Endodermal cell (in vitro differentiated cells): ENCODE data around the gene FUT4. TPM values are rescaled to one million over a fixed set of nuclear protein-coding genes. Genes with fewer than 3 reads are reported as not detected.

Experiments used
- DNase-seq: peaks from one replicate; pipeline ENCODE4 v3.0.0-alpha.2; 2017
- H3K27ac ChIP-seq: 2 replicates; pipeline ENCODE4 v1.5.1; 2013; ENCODE audit warnings: mild to moderate bottlenecking, low read depth, low read length, moderate library complexity
- H3K27me3 ChIP-seq: 2 replicates; pipeline ENCODE4 v1.6.1; 2013; ENCODE audit warnings: mild to moderate bottlenecking, low read length, moderate library complexity; ENCODE audit not compliant: insufficient read depth, control insufficient read depth, poor library complexity, severe bottlenecking
- H3K36me3 ChIP-seq: 2 replicates; pipeline ENCODE4 v1.7.0; 2013; ENCODE audit warnings: mild to moderate bottlenecking, low read length, moderate library complexity; ENCODE audit not compliant: control insufficient read depth, insufficient read depth
- H3K4me1 ChIP-seq: one replicate; pipeline ENCODE4 v1.7.0; 2013; ENCODE audit warnings: low read length; ENCODE audit not compliant: control insufficient read depth, insufficient read depth
- H3K4me3 ChIP-seq: 2 replicates; pipeline ENCODE4 v1.5.1; 2013; ENCODE audit warnings: mild to moderate bottlenecking, low read length, moderate library complexity
- H3K9ac ChIP-seq: 2 replicates; pipeline ENCODE4 v1.6.1; 2013; ENCODE audit warnings: mild to moderate bottlenecking, low read length, moderate library complexity; ENCODE audit not compliant: poor library complexity, severe bottlenecking; ENCODE audit errors: extremely low read depth
- H3K9me3 ChIP-seq: 2 replicates; pipeline ENCODE4 v1.6.1; 2013; ENCODE audit warnings: mild to moderate bottlenecking, low read length, moderate library complexity; ENCODE audit not compliant: control insufficient read depth
- H3K27ac Mint-ChIP-seq: 2 replicates; pipeline ENCODE4 v1.8.0; 2020; ENCODE audit warnings: mixed read lengths
- H3K27me3 Mint-ChIP-seq: 2 replicates; pipeline ENCODE4 v1.8.0; 2021; ENCODE audit warnings: mild to moderate bottlenecking, mixed read lengths; ENCODE audit not compliant: insufficient read depth
- H3K36me3 Mint-ChIP-seq: 2 replicates; pipeline ENCODE4 v1.8.0; 2020; ENCODE audit warnings: low read depth, mixed read lengths
- H3K4me1 Mint-ChIP-seq: 2 replicates; pipeline ENCODE4 v1.8.0; 2020; ENCODE audit warnings: mixed read lengths
- H3K4me3 Mint-ChIP-seq: 2 replicates; pipeline ENCODE4 v1.8.0; 2020; ENCODE audit warnings: mild to moderate bottlenecking, moderate library complexity, mixed read lengths
- H3K9me3 Mint-ChIP-seq: 2 replicates; pipeline ENCODE4 v1.8.0; 2020; ENCODE audit warnings: mild to moderate bottlenecking, mixed read lengths
- CTCF ChIP-seq: fragments of 200-600 bp; sonication (generic); conservative IDR thresholded peaks from 2 replicates; pipeline ENCODE4 v1.5.0; 2021; ENCODE audit warnings: antibody characterized with exemption, mild to moderate bottlenecking
- WGBS, 2 experiments: methylation state at CpG; one replicate each; pipeline versions ENCODE4 v1.1.5 to v1.1.7; 2013; ENCODE audit warnings: missing lambda C conversion rate in 2 of 2, mixed read lengths in 1 of 2; ENCODE audit not compliant: insufficient coverage in 1 of 2, insufficient read length in 1 of 2; 5-methylcytosine and 5-hydroxymethylcytosine counted together
- total RNA-seq, 2 donors: library from RNA; stranded (reverse); fragmentation: NEBNext Ultra II Directional in 1 of 2; extraction: Animal tissue kit (Norgen Biotek cat#: 25700) in 1 of 2; gene quantifications; 2 replicates in 1 of 2; 3 replicates in 1 of 2; pipeline ENCODE4 v1.2.1, GENCODE V29; 2021

The FUT4 gene
- total RNA-seq, 2 donors from 2014 or later, result 2.8 to 5.4 TPM

DNA sequence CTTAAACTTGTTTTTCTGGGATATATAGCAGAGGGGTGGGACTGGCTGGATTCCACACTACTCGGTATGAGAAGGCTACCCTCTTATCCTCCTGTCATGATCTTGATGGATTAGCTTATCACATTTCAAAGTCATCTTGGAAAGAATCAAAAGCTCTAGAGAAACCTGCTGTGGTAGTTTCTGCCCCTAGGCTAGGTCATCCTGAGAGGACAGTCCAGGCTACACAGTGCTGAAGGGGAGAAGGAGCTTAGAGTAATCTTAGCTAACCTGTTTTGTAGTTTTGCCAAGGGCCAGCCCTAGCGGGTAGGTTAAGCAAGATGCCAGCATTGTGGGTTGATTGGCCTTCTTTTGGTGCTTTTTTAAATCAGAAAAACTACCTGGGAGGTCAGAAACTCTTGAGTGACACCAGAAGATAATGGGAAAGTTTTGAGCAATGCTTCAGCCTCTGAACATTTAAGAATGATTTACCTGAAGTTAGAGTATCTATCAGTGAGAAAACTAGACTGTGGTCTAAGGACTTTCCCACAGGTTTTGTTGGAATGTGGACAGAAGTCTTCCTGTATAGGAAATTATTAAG, 44.7 kb downstream of the FUT4 start:
- WGBS, 2 experiments, result 52 to 78% methylated on average over 2 of the region's 2 CpGs
- Mint-ChIP-seq H3K27me3 (peaks cover 12% of the 10 kb centered on the region), H3K36me3 (no peaks in the 10 kb centered on the region), H3K9me3 (no peaks in the 10 kb centered on the region), H3K27ac (no peak overlapping the region), H3K4me1 (peaks cover 4% of the 10 kb centered on the region), H3K4me3 (no peak overlapping the region)
- DNase-seq, result no peak
- Histone ChIP-seq H3K9me3 (no peaks in the 10 kb centered on the region), H3K27ac (no peak overlapping the region), H3K4me3 (no peak overlapping the region), H3K27me3 (peaks cover 5% of the 10 kb centered on the region), H3K9ac (no peak overlapping the region), H3K36me3 (no peaks in the 10 kb centered on the region), H3K4me1 (no peaks in the 10 kb centered on the region)
- no peak for TF ChIP-seq CTCF

DNA sequence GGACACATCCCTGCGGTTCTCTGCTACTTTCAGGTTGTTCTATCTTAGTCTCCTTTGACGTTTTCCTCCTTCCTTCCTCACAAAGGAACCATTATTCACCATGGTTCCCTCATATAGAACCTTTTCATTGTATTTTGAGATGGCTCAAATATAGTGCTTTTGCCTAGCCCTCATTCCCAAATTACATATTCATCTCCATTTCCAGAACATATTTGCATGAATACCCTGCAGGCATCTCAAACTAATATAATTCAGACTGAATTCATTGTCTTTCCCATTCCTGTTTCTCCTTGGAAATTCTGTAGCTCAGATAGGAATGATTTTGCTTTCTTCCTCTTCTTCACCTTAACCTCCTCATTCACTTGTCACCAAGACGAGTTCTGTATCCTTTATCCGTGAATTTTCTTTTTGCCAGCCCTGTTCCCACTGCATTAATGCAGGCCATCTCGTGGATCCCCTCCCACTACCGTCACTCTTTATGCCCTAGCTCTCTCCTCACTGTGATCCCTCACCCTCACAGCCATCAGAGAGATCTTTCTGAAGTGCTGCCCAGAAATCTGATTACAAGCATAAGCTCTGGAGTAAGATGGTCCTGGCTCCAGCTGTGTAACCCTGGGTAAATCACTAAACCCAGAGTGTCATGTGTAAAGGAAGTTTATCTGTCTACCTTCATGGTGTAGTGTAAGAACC, 46.8 kb downstream of the FUT4 start:
- no peak overlapping the region for H3K4me3 Mint-ChIP-seq
- no peak for TF ChIP-seq CTCF
- no peaks in the 10 kb centered on the region for H3K36me3 Mint-ChIP-seq
- H3K27me3 Mint-ChIP-seq, result peaks cover 12% of the 10 kb centered on the region
- WGBS, 2 experiments, result 77 to 92% methylated on average over 5 to 6 of the region's 6 CpGs
- H3K9me3 Mint-ChIP-seq, result no peaks in the 10 kb centered on the region
- Histone ChIP-seq H3K36me3 (no peaks in the 10 kb centered on the region), H3K4me1 (no peaks in the 10 kb centered on the region), H3K9ac (no peak overlapping the region), H3K27ac (no peak overlapping the region), H3K4me3 (no peak overlapping the region), H3K9me3 (no peaks in the 10 kb centered on the region), H3K27me3 (peaks cover 5% of the 10 kb centered on the region)
- no peak overlapping the region for H3K27ac Mint-ChIP-seq
- DNase-seq, result no peak
- peaks cover 4% of the 10 kb centered on the region for H3K4me1 Mint-ChIP-seq

DNA sequence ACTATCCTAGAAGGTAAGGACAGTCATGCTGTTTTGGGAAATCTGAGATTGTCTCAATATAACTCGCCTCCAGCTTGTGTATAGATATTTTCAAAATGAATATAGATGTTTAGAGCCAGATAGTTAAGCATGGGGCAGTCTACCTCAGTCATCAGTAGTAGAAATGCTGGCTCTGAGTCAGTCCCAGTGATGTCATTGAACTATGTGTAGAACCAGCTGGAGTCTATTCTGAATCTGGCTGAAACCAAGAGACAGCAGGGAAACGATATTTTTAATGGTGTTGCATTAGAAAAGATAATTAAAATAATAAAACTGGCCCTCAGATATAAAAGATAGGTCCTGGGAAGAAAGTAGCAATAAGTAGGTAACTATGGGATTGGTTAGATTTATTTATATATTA, 49.3 kb downstream of the FUT4 start:
- Histone ChIP-seq H3K9ac (no peak overlapping the region), H3K4me3 (no peak overlapping the region), H3K4me1 (no peaks in the 10 kb centered on the region), H3K36me3 (no peaks in the 10 kb centered on the region), H3K27ac (no peak overlapping the region), H3K27me3 (peaks cover 5% of the 10 kb centered on the region), H3K9me3 (no peaks in the 10 kb centered on the region)
- no peak for TF ChIP-seq CTCF
- Mint-ChIP-seq H3K4me1 (peaks cover 3% of the 10 kb centered on the region), H3K36me3 (no peaks in the 10 kb centered on the region), H3K9me3 (no peaks in the 10 kb centered on the region), H3K4me3 (no peak overlapping the region), H3K27me3 (peaks cover 12% of the 10 kb centered on the region), H3K27ac (no peak overlapping the region)
- WGBS, 2 experiments, result 92 to 97% methylated on average over 2 of the region's 2 CpGs
- DNase-seq, result no peak
